Measurements from ENCODE around the gene WEE2.

- TF ChIP-seq ZSCAN4 (tag by site-specific recombination; IDR thresholded peaks at IDR 0.05) (0 out of 2 replicates have a peak, but pooled peaks have one; percentile 12), ZNF274 (IDR thresholded peaks at IDR 0.05; ENCODE audit: low read length) (no peak), ZNF274 (tag by site-specific recombination; IDR thresholded peaks at IDR 0.05; ENCODE audit: borderline replicate concordance) (no peak), ZNF138 (tag by site-specific recombination; IDR thresholded peaks at IDR 0.05; ENCODE audit: borderline replicate concordance) (no peak), GLI2 (tag by site-specific recombination; IDR thresholded peaks at IDR 0.05; ENCODE audit: borderline replicate concordance, low read depth) (no peak), REST (tag by site-specific recombination; IDR thresholded peaks at IDR 0.05) (no peak), MYNN (tag by site-specific recombination; IDR thresholded peaks at IDR 0.05; ENCODE audit: borderline replicate concordance) (no peak), ZNF223 (tag by site-specific recombination; IDR thresholded peaks at IDR 0.05) (no peak)
- TF ChIP-seq, protein P1, sequence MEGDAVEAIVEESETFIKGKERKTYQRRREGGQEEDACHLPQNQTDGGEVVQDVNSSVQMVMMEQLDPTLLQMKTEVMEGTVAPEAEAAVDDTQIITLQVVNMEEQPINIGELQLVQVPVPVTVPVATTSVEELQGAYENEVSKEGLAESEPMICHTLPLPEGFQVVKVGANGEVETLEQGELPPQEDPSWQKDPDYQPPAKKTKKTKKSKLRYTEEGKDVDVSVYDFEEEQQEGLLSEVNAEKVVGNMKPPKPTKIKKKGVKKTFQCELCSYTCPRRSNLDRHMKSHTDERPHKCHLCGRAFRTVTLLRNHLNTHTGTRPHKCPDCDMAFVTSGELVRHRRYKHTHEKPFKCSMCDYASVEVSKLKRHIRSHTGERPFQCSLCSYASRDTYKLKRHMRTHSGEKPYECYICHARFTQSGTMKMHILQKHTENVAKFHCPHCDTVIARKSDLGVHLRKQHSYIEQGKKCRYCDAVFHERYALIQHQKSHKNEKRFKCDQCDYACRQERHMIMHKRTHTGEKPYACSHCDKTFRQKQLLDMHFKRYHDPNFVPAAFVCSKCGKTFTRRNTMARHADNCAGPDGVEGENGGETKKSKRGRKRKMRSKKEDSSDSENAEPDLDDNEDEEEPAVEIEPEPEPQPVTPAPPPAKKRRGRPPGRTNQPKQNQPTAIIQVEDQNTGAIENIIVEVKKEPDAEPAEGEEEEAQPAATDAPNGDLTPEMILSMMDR (tag by site-specific recombination; IDR thresholded peaks at IDR 0.05), result no peak
- TF ChIP-seq, protein P2, sequence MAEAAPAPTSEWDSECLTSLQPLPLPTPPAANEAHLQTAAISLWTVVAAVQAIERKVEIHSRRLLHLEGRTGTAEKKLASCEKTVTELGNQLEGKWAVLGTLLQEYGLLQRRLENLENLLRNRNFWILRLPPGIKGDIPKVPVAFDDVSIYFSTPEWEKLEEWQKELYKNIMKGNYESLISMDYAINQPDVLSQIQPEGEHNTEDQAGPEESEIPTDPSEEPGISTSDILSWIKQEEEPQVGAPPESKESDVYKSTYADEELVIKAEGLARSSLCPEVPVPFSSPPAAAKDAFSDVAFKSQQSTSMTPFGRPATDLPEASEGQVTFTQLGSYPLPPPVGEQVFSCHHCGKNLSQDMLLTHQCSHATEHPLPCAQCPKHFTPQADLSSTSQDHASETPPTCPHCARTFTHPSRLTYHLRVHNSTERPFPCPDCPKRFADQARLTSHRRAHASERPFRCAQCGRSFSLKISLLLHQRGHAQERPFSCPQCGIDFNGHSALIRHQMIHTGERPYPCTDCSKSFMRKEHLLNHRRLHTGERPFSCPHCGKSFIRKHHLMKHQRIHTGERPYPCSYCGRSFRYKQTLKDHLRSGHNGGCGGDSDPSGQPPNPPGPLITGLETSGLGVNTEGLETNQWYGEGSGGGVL (tag by site-specific recombination; IDR thresholded peaks at IDR 0.05), result no peak
These were observed 8.3 kb upstream of the WEE2 start for GRCh38 chr7:141699860-141700259.

All from HEK293 (cell line).